Kasumi-1 (cell line): Measurements from ENCODE around the gene SLC13A2.

Experiments used
- DNase-seq, 2 experiments: peaks; one replicate each; lab custom pipeline; 2025; lab: John Stamatoyannopoulos, UW

The SLC13A2 gene

DNA sequence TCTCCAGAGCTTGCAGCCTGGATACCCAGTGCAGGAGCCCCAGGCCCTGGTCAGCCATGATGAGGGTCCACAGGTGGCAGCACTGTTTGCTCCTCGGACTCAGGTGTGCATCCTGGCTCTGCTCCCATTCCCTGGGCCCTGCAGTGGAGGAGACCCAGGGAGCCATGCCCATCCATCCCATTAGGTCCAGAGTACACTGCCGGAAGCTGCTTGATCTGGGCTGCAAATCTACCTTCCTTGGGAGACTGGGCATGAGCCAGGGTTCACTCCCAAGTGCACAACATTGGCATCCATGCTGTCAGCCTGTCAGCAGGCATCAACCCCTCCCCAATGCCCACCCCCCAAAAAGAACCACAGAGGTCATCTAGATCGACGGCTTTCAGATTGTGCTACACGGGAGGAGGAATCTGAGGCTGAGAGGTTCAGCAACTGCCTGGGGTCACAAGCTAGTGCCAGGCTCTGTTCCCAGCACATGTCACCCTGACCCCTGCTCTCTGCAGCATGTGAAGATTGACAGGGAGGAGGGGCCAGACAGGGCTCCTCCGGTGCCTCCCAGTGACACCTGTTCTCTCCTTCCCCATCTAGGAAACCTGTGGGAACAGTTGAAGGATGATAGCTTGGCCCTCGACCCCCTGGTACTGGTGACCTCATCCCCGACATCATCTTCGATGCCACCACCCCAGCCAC is 63.2 kb downstream of the SLC13A2 start:
- no peak for DNase-seq

- no peak for DNase-seq
These were observed 63.8 kb downstream of the SLC13A2 start for GRCh38 chr17:28537219-28537610.

DNA sequence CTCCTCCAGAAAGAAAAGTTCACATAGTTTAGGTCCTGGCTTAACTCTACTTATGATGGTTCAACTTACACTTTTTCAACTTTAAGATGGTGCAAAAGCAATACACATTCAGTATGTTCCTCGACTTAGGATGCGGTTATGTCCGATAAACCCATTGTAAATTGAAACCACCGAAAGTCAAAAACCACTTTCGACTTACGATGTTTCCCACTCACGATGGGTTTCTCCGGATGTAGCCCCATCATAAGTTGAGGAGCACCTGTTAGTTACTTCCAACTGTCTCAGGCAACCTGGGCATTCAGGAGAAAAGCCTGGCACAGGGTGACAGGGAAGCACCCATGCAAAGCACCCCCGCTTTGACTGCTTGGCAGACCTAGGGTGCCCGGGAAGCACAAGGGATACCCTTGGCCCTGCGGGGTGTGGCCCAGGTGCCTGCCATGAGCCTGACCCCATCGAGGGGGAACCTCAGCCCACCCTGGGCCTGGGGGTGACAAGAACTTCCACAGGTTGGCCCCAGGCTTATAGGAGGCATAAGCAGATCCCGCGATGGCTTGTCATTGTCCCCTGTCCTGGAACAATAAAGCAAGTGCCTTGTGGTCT is 65.0 kb downstream of the SLC13A2 start:
- DNase-seq = no peak

DNA sequence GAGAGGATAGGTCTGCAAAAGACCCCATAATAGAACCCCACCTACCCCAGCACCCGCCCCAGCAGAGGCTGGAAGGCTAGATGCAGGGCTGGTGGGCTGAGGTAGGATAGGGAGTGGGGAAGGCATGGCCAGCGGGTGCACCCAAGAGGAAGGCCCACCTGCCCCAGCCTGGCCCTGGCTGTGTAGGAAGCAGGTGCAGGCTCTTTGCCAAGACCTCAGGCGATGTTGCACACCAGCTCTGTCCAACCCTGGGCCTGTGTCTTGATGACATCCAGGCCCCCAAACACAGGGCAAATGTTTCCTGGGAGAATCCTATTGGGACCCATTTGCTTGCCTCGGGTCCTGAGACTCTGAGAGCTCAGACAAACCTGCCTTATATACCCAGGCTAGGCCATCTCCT is 66.8 kb downstream of the SLC13A2 start:
- DNase-seq = no peak

DNA sequence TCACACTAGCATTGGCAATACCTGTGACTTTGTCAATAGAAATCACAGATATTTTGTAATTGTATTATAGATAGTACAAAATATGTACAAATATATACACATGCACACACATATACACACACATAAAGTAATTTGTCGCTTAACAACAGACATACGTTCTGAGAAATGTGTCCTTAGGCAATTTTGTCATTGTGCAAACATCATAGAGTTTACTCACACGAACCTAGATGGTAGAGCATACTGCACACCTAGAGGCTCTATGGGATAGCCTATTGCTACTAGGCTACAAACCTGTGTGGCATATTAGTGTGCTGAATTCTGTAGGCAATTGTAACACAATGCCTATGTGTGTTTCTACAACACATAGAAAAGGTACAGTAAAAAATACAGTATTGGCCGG is 68.0 kb downstream of the SLC13A2 start:
- no peak for DNase-seq

DNA sequence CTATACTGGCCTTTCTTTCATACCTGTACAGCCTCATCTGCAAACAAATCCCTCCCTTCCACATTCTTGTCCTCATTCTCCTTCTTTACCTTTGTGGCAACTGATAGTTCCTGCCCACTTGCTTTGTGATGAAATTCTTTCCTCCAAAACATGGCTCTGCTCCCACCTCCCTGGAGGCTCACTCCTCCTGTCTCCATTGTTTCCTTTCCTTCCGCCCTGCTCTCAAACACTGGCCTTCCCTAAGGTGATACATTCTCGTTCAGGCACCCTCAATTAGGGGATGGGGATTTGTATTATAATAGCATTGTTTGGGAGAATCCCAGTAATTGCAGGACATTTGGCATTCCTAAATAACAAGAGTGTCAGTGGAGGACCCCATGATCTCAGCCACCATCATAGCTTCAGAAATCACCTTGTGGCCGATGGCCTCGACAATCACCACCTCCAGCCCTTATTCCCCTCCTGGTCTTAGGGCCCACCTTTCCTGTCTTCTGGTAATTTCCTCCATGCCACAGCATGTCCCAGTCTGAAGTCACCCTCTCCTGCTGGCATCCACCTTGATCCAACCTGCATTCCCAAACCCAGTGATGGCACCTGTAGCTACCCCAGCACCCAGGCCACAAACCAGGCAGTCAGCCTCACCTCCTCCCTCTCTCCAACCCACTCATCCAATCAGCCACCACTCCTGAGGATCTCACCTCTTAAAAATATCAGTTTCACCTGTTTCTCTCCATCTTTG is 71.1 kb downstream of the SLC13A2 start:
- no peak for DNase-seq

DNA sequence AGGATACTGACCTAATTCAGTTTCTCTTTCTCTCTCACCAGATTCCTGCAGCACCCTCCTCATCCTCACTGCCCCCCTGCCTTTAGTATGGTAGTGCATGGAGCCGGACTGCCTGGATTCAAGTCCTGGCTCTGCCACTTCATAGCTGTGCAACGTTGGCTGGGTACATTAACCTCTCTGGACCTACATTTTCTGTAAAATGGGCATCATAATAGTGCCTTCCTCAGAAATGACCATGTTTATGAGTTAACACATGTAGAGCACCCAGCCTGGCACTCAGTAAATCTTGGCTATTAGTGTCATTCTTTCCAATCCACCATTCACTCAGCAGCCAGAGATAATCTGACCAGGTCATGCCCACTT is 71.7 kb downstream of the SLC13A2 start:
- no peak for DNase-seq

- no peak for DNase-seq
These were observed 72.5 kb downstream of the SLC13A2 start for GRCh38 chr17:28545787-28546415.

- DNase-seq = no peak
These were observed 73.7 kb downstream of the SLC13A2 start for GRCh38 chr17:28547096-28547622.
